HG03097 (cell line): Measurements from ENCODE around the gene FAM234A.

Source experiments
- ATAC-seq: cut with Tn5 transposase; IDR thresholded peaks from one replicate; pipeline ENCODE4 v1.9.1; 2021; ENCODE audit not compliant: unreplicated experiment, low FRiP score

The FAM234A gene

DNA sequence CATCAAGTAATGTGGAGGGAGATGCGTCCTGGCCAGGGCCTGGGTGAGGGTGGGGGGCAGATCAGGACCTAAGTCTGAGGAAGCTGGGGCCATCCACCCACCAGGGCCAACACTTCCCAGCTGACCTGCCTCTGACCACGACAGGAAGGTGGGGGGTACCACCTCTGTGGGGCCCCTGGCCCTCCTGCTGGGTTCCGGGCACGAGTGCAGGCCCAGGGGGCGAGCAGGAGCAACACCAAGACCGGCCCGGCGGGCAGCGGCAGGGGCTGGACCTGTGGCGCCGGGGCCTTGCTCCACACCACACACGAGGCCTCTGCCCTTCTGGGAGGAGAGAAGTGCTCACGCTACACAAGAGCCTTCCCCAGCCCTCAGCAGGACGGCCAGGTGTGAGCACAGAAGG is 61.7 kb downstream of the FAM234A start:
- ATAC-seq: no peak

DNA sequence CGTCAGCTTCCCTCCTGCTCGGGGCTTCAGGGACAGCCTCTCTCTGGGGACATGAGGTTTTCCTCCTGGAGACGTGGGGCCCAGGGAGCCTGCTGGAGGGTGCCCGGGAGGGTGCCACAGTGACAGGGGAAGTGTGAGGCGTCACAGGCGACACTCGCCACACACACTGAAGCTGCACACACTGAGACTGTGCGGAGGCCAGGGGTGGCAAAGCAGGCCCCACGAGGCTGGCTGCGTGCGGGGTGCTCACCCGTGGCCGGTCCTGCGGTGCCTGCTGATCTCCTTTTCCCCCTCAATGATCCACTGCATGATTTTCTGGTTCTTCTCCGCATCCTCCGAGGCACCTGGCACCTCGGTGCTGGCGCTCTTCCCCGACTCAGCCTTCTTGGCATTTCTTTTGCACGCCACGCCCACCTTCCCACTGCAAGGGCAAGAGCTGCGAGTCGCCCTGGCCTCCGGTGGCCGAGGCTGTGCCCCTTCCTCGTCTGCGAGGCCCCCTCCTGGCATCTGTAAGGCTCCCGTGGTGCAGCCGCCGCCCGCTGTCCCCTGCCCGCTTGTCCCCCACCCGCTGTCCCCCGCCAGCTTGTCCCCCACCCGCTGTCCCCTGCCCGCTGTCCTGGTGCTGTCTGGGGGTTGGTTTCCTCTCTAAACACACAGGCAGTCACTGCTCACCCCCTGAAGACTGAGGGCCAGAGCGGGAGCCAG is 62.3 kb downstream of the FAM234A start:
- no peak for ATAC-seq

DNA sequence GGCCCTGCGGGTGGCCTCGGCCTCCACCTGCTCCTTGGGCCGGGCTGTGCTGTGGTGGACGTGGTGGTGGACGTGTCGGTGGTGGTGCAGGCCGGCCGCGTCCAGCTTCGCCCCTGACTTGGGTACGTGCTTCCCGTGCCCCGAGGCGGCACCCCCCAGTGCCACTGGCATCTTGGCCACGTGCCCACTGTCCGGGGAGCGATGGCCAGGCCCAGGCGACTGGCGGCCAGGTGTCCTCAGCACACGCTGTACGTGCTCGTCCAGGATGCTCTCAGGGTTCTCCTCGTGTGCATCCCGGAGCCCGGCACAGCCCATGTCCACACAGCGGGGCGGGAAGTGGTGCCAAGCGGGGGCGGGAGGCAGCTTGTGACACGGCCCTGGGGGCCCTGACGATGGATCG is 63.2 kb downstream of the FAM234A start:
- no peak for ATAC-seq

DNA sequence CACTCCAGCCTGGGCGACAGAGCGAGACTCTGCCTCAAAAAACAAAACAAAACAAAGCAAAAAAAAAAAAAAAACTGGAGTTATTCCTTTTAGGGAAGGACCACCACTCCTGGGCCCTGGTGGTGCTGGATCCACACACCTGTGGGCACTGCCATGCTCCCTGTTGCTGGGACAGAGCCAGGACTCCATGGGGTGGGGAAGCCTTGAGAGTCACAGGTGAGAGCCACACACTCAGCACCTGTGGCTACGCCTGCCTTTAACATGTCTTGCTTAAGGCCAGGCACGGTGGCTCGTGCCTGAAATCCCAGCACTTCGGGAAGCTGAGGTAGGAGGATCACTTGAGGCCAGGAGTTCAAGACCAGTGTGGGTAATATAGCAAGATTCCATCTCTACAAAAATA is 66.6 kb downstream of the FAM234A start:
- ATAC-seq: no peak

DNA sequence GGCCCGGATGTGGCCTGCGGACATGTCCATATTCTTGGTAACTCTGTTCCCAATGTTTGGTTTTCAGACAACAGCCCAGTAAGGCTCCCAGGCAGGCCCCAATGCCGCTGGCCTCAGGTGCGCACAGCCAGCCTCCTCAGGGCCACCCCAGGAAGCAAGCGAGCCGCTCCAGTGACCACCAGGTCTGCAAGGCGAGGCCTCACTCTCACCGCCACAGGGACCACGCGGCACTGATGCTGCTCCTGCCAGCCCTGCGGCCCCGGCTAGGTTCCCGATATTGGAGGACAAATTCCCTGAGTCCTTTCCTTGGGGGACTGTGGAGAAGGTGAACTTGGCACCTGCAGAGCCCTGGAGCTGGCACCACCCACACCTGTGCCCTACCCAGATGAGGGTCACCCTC is 67.3 kb downstream of the FAM234A start:
- no peak for ATAC-seq

DNA sequence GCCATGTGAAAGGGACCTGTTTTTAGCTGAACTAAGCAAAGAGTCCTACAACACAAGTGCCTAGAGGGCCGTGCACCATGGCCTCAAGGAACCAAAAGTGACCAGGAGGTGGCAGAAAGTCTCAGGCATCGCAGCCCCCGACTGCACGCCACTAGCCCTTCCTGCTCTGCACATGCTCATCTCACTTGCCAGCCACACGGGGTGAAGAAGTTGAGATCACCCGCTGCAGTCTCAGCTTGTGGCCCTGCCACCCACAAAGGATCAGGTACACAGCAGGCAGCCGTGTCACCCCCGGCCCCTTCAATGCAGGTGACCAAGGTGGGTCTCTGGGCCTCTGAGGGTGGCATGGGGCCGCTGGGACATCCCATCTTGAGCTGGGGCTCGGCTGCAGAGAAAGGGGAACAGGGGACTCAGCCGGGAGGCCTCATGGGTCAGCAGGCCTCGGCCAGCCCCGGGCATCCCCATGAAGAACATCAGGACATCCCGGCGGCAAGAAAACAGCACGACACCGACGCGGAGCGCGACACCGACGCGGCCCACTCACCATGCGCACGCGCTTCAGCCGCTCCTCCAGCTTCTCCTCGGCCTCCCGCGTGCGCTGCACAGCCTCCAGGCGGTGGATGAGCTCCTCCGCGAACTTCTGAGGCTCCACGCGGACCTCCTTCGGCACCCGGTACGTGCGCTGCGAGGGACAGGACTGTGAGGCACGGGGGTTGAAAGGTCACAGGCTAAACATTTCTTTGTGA is 69.3 kb downstream of the FAM234A start:
- ATAC-seq: no peak

DNA sequence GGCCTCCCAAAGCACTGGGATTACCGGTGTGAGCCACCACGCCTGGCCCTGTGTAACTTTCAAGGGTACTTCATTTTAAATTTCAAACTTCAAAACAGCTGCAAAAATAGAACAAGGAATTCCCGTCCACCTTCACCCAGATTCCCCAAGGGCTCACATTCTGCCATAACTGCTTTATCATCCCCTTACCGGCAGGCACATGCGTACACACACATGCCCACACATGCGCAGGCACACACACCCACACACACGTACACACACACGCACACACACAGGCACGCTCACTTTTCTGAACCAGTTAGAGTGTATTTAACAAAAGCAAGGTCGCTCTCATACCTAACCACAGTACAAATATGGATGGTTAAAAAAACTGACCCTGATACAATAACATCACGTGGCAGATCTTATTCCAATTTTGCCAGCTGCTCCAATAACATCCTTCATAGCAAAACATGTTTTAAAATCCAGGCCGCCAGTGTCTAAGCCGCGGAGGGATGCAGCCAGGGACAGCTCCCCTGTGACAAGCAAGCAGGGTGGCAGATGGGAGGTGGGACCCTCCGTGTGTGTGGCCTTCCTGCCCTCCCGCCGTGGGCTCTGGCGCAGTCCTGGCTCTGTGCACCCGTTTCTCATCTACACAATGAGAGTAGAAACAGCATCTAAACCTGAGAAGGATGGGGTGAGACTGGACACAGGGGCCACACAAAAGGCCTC is 71.5 kb downstream of the FAM234A start:
- no peak for ATAC-seq

DNA sequence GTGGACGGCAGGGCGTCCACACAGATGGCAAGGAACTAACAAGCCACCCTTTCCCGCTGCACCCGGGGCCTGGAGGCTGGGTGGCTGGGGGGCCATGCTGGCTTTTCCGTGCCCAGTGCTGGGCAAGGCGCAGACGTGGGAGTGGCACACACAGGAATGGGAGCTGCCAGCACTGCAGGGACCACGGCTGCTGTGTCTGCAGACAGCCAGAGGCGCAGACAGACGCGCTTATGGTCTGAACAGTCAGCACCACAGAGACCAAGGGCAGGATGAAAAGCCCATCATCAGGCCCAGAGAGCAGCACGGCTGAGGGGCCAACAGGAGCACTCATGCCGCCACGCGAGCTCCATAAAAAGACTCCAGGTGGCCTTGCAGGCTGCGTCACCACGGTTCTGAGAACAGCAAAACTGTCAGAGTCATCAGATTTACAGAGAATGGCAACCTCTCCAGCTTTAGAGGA is 72.3 kb downstream of the FAM234A start:
- ATAC-seq: no peak

DNA sequence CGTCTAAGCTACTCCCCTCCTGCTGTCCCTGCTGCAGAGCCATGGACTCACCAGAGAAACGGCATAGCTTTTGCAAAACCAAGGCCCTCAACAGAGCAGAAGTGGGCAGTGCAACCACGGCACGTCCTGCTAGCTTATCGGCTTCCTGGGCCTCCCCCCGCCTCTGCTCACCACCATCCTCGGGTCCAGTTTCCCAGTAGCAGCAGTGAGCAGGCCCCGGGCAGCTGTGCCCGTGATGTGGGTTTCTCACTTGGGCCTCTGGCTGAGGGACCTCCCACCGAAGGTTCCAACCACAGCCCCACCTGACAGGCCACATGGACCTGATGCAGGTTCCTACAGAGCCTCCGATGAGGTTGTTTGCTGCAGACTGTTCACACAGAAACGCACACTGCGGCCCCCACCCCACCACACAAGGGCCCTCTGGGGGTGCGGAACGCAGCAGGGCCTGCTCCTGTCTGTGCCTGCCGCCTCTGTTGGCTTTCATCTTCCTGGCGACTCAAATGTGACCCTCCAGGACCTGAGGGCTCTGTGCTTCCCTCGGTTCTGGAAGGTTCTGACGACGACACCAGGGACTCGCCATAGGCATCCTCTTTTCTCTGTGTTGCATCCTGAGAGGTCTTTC is 73.2 kb downstream of the FAM234A start:
- ATAC-seq: no peak

DNA sequence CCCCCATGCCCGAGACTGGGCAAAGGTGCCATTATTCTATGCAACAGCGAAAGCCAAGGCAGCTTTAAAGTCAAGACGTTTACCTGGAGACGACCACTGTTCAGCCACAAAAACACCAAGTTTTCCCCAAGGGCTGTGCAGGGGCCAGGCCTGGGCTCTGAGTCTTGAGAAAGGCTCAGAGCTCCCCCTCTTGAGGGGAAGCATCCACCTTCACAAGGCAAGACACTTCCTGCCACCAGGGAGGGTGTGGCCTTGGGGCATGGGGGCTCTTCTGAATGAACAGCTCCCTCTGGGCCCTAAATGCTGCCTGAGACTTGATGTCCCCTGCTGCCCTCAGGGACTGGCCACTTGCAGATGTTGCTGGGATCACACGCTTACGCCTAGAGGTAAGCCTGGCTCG is 74.9 kb downstream of the FAM234A start:
- no peak for ATAC-seq

DNA sequence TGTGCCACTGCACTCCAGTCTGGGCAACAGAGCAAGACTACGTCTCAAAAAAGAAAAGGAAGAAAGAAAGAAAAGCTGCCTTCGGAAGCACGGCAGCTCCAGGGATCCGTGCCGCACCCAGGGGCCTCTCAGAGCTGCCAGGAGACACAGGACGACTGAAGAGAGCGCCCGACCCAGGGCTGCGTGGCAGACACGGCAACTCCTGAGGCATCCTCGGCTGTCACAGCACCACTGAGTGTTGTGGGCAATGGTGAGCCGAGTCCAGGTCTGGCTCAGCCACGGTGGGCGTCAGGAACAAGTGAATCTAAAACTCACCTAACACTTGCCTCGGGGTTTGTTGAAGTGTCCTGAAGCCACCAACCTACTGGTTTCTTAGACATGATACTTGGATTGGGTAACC is 77.1 kb downstream of the FAM234A start:
- ATAC-seq: no peak

DNA sequence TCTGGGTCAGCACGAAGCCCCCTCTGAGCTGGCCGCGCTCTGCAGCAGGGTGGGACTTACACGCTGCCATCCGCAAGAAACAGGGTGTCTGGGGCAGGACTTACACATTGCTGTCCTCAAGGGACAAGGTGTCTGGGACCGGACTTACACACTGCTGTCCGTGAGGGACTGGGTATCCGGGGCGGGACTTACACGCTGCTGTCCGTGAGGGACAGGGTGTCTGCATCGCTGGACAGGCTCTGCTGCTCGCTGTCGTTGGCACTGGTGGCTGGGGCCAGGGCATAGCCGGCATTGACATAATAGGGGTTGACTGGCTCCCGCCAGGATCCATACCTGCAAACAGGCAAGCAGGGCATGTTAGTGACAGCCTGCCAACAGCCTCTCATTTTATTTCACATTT is 79.7 kb downstream of the FAM234A start:
- no peak for ATAC-seq

DNA sequence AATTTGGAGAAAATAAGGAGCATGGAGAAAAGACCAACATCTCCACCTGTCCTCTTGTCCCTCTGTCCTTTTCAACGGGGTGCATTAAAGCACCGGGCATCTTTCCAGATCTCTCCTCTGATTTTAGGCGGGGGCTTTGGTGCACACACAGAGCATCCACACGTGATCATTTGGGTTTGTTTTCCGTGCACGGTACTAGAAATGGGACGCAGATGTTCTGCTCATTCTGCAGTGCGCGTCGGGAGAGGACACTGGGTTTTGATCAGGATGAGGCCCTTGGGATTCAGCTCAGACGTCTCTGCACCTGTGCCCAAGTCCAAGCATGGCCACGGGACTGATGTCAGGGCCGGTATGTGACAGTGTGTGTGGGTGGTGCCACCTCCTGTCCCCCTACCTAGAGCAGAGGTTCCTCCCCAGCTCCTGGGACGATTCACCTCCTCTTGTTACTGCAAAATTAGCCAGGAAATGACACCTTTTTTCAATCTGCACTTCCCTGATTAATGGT is 80.2 kb downstream of the FAM234A start:
- no peak for ATAC-seq
